RPMI8226 (cell line): ENCODE results near the gene NBAS.
A peak's percentile ranks its signal among the peaks of the same experiment; 100 is the strongest.
"Not testable (repeated sequence)": the region's sequence is repeated elsewhere in the genome, so short reads cannot be mapped to it uniquely, and the experiment has no call there.

ENCODE experiments used
- DNase-seq: peaks from one replicate; pipeline ENCODE4 v3.0.0-alpha.2; 2015

NBAS gene

DNA sequence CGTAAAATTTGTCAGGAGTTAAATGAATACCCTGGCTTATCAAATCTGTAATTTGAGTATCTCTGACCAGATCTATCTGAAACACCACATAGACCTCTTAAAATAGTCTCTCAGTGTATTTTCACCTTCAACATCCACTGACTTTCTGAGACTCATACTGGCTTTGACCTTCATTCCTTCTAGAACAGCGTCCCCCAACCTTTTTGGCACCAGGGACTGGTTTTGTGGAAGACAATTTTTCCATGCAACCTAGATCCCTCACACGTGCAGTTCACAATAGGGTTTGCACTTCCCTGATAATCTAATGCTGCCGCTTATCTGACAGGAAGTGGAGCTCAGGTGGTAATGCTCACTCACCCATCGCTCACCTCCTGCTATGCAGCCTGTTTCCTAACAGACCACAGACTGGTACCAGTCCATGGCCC is 3.2 kb downstream of the NBAS start:
- DNase-seq, result no peak

GRCh38 chr2:15556311-15556930 is 4.7 kb downstream of the NBAS start:
- no peak for DNase-seq

DNA sequence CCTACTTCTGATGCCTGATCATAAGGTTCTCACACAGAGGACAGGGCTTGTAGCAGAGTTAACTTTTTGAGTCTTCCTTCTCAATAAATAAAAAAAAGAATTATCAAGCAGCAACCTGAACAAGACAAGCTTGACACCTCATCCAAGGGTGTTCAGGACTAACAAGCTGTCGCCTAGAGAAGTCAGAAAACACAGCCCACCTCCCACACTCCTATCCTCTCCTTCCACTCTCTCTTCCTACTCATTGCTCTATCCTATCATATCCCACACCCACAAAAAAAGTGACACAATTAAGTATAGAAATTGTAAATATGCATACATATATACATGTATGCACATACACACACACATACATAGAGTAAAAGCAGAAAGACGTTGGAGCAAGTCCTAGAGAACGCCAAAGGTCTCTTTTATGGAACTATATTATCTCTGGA is 5.4 kb downstream of the NBAS start:
- no peak for DNase-seq

GRCh38 chr2:15554525-15555218 is 6.5 kb downstream of the NBAS start:
- DNase-seq, result no peak

GRCh38 chr2:15553951-15554350 is 7.2 kb downstream of the NBAS start:
- DNase-seq, result no peak

GRCh38 chr2:15553519-15553918 is 7.6 kb downstream of the NBAS start:
- DNase-seq, result no peak

DNA sequence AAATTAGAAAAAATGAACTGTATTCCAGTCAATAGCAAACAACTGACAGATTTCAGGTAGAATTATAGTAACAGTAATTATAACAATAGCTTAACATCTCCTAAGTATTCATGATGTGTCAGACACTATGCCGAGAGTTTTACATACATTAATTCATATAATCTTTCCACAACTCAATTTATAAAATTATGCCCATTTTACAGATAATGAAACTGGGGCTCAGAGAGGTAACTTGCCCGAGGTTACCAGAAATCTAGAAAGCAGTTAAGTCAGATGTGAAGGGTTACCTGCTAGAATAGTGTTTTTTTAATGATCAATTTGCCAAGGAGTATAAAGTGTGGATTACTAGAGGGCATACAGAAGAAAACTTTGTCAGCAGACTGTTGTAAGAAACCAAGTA is 12.2 kb downstream of the NBAS start:
- no peak for DNase-seq

GRCh38 chr2:15547115-15547876 is 13.8 kb downstream of the NBAS start:
- DNase-seq, result no peak

DNA sequence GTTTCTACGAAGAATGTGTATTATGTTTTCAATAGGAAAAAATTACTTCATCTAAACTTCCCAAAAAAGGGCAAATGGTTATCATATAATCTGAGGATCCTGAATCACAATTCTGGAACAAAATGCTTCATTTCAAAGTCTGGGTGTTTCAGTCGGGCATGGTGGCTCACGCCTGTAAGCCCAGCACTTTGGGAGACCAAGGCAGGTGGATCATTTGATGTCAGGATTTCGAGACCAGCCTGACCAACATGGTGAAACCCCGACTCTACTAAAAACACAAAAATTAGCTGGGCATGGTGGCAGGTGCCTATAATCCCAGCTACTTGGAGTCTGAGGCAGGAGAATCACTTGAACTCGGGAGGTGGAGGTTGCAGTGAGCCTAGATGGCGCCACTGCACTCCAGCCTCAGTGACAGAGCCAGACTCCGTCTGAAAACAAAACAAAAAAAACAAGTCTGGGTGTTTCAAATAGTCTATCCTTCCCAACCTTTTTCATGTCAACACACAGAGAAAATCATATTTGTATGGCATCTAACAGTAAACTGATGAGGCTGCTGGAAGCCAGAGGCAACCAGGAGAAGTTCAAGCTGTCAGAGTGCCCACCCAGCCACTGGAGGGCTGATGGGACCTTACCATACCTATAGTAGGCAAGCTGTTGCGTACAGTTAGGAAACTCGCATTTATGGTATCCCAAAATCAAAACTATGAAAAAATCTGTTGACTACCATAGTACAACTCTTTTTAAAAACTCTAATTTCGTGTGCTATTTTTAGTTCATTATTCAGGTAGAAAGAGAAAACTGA is 14.6 kb downstream of the NBAS start:
- DNase-seq, result no peak

DNA sequence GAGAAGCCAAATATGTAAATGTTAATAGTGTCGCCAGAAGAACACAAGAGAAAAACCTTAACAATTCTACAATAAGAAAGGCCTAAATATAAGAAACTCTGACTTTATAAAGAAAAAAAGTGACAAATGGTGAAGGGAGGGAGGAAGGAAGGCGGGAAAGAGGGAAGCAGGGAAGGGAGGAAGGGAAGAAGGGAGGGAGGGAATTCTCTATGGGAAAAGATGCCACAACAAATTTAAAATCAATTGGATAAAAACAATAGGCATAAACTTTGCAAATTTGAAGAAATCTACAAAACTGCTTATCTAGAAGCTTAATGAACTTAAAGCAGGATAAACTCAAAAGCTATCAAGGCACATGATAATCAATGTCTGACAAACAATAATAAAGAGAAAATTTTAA is 16.9 kb downstream of the NBAS start:
- no peak for DNase-seq

GRCh38 chr2:15543541-15543940 is 17.6 kb downstream of the NBAS start:
- no peak for DNase-seq

GRCh38 chr2:15543053-15543452 is 18.1 kb downstream of the NBAS start:
- DNase-seq, result no peak

DNA sequence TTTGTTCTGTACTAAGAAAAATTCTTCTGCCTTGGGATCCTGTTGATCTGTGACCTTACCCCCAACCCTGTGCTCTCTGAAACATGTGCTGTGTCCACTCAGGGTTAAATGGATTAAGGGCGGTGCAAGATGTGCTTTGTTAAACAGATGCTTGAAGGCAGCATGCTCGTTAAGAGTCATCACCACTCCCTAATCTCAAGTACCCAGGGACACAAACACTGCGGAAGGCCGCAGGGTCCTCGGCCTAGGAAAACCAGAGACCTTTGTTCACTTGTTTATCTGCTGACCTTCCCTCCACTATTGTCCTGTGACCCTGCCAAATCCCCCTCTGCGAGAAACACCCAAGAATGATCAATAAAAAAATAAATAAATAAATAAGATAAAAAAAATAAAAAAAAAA is 18.9 kb downstream of the NBAS start:
- DNase-seq, result not testable (repeated sequence)

DNA sequence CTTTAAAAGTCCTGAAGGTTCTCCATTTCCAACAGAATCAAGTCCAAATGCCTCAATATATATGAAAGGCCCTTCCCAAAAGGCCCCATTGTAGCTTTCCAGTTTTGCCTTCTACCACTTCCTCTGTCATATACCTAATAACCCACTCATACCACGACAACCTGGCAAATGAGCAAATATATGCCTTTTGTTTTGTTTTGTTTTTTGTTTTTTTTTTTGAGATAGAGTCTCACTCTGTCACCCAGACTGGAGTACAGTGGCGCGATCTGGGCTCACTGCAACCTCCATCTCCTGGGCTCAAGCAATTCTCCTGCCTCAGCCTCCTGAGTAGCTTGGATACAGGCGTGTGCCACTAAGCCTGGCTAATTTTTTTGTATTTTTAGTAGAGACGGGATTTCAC is 20.6 kb downstream of the NBAS start:
- not testable (repeated sequence) for DNase-seq

GRCh38 chr2:15539999-15540398 is 21.1 kb downstream of the NBAS start:
- DNase-seq, result peak; percentile 22

DNA sequence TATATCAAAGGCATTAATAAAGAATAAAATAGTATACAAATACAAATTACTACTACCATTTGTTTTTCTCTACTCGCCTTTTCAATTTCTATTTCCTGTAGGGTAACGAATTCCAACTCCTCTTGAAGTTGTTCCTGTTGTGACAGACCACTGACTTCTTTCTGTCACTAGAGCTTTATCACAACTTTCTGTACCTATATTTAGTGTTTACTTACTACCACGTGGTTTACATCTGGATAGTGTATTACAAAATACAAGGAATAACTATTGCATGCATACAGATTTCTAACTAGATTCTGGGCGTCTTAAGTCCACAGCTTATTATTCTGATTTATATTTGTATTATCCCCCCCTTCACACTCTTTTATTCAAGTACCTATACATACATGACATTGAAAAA is 22.3 kb downstream of the NBAS start:
- no peak for DNase-seq

DNA sequence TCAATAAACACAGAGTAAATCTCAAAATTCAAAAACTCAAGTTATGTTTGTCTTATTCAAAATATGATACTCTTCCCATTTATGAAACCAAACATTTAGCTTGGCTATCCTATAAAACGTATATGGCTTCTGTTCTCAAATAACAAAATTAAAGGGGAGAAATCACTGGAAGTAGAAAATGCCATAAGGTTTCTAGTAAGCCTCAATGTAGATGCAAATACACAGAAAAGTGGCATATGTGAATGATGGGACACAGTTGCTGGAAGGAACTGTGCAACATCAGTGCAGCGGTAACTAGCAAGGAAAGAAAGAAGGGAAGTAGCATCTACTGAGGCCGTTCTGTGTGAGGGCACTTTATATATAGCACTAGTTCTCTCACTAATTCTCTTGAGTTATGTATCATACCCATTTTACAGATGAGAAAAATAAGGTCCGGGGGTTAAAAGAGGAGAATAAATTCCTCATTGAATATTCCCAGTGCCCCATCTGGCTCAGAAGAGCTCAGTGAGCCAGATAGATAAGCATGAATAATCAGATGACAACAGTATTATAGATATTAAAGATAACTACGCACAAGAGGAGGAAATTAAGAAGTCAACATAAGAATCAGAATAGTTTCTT is 27.2 kb downstream of the NBAS start:
- no peak for DNase-seq

GRCh38 chr2:15532996-15533395 is 28.1 kb downstream of the NBAS start:
- no peak for DNase-seq

- DNase-seq, result no peak
These were observed 29.9 kb downstream of the NBAS start for GRCh38 chr2:15531095-15531854.

- no peak for DNase-seq
These were observed 33.9 kb downstream of the NBAS start for GRCh38 chr2:15527074-15527739.

DNA sequence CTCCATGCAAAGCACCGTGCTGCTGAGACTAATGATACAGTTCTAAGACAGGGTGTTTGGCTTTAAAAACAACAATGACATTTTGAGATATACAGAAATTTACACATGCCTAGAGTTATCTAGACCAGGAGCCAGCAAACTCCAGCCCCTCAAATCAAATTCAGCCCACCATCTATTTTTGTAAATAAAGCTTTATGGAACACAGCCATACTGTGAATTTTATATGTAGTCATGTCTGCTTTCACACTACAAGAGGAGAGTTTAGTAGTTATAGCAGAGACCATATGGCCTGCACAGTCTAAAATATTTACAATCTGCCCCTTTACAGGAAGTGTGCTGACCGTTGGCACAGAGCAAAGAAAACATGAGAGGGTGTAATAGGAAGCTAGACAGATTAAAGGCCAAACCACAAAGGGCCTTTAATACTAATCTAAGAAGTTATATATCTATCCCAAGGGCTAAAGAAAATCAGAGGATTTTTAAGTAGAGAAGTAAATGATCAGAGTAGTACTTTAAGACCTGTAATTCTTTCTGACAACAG is 39.4 kb downstream of the NBAS start:
- no peak for DNase-seq
